Measurements from ENCODE around the gene BMPR1A.
"Not testable (repeated sequence)": the region's sequence is repeated elsewhere in the genome, so short reads cannot be mapped to it uniquely, and the experiment has no call there.

BMPR1A gene

GRCh38 chr10:86943316-86944030, 187.1 kb downstream of the BMPR1A start:
- DNase-seq: no peak

DNA sequence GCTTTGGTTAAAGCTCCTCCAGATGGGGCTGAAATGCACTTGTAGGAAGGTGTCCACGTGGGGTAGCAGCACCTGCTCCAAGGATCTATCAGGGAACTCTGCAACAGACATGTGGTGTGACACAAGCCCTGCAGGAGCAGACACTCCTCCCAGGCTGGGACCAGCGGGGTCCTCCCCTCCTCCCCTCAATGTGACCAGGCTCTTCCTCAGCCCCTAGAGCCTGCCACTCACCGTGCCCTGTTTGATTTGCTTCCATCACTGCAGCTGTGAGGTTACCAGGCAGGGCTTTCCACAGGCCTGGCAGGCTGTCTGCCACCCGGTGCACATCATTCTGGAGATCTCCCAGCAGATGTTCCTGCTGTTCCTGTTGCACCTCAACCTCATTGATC, 187.6 kb downstream of the BMPR1A start:
- no peak for DNase-seq

GRCh38 chr10:86944471-86944870, 188.1 kb downstream of the BMPR1A start:
- no peak for DNase-seq

DNA sequence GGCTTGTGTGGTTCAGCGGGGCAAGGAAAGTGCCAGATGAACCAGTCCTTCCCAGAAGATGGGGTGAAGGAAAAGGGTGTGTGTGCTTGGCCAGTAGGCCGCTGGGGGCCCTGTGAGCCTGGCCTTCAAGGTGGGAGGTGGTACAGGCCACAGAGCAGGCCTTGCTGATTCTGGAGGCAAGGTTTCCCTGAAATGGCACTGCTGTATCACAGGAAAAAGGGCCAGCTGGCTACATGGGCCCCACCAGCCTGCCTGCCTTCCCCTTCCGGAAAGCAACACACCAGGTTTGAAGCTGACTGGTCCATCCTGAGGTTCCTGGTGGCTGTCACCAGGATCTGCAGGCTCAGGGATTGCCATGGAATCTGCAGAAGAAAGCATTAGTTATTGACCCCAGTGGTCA, 188.5 kb downstream of the BMPR1A start:
- DNase-seq: no peak

DNA sequence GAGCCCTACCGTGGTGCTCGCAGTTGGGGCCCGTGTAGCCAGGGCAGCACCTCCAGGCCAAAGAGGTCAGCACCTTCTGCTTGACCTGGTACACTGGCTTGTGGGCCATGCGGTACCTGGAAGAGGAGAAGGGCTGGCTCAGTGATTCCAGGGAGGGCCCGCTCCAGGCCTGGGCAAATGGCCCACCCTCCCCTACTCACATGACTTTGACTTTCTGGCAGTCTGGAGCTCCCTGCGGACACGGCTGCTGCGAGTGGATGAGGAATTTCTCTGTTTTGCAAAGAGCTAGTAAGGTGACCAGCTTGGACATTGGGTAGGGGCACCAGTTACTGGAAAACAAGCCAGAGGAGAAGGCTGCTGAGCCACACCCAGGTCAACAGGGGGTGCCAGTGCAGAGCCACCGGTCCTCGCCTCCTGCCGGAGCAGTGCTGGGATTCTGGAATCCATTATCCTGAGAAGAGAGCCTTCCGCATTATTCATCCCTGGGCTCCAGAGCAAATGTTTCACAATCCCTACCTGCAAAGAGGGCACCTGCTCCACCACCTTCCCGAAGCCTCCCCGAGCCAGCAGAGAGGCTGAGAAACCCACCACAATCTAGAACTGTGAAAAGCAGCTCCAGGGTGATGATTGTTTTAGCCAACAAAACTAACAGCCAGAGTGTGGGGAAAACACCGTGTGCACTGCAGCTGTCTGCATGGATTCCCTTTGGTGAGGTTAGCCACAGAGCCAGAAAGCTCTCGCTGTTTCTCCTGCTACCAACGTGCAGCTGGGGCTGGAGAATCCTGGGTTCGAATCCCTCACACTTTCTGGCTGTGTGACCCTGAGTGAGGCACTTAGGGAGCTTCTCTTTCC, 189.2 kb downstream of the BMPR1A start:
- DNase-seq: no peak

- no peak for DNase-seq
These were observed 190.1 kb downstream of the BMPR1A start for GRCh38 chr10:86946213-86947155.

- not testable (repeated sequence) for DNase-seq
These were observed 191.4 kb downstream of the BMPR1A start for GRCh38 chr10:86947806-86948205.

GRCh38 chr10:86950349-86950748, 193.9 kb downstream of the BMPR1A start:
- DNase-seq: no peak

GRCh38 chr10:86951184-86951761, 194.9 kb downstream of the BMPR1A start:
- no peak for DNase-seq

DNA sequence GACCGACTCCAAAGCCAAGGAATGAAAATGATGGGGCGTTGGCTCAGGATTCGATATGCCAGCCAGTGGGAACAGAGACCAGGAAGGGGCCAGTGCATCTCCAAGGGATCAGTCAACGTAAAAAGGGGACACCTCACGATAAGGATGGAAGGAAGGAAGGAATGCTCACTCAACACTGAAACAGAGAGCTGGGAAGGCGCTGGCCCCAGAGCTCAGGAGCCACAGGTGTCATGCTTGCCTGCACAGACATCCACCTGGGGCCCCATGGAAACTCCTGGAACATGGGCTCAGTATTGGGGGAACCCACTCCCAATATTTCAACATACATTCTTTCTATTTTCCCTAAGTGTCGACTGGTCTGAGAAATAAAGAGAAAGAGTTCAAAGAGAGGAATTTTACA, 195.7 kb downstream of the BMPR1A start:
- DNase-seq: no peak

GRCh38 chr10:86952697-86953096, 196.3 kb downstream of the BMPR1A start:
- not testable (repeated sequence) for DNase-seq

DNA sequence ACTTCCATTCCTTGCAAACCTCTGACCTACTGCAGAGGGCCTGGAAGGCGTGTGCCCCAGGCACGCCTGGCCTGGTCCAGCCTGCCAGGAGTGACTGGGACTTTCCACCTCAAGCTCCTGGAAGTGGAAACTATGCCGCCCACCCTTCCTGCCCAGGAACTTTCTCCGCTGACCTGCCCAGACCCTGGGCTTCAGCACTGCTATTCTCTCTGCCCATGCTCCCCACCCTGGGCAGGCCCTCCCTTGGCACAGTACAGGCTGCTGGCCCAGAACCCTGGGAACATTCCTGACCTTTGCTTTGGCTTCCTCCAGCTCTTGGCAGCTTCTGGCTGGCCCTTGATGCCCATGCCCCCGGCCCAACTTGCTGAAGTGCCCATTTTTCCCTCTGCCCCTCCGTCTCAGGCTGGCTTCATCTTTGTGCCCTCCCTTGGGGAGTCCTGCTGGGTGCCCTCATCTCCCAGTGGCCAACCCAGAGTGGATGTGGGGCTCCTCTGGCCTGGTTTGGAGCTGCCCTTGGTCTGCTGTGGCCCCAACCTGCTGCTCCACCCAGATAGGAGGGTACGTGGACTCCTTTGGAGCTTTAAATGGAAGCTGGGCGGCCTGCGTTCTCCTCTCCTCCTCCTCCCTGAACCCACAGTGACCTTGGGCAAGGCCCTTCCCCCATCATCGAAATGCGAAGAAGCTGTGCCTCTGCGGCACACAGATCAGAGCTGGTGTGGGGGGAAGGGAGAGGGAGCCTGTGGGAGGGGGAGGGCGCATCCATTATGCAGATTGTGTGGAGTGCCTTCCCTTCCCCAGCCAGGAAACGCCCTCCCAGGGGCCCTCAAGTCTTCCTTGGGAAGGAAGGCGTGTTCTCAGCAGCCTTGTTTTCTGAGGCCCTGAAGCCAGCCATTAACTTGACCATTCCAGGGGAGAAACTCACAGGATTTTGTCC, 197.6 kb downstream of the BMPR1A start:
- DNase-seq: no peak

GRCh38 chr10:86954681-86955500, 198.5 kb downstream of the BMPR1A start:
- DNase-seq: no peak

- DNase-seq: no peak
These were observed 199.2 kb downstream of the BMPR1A start for GRCh38 chr10:86955501-86956194.

DNA sequence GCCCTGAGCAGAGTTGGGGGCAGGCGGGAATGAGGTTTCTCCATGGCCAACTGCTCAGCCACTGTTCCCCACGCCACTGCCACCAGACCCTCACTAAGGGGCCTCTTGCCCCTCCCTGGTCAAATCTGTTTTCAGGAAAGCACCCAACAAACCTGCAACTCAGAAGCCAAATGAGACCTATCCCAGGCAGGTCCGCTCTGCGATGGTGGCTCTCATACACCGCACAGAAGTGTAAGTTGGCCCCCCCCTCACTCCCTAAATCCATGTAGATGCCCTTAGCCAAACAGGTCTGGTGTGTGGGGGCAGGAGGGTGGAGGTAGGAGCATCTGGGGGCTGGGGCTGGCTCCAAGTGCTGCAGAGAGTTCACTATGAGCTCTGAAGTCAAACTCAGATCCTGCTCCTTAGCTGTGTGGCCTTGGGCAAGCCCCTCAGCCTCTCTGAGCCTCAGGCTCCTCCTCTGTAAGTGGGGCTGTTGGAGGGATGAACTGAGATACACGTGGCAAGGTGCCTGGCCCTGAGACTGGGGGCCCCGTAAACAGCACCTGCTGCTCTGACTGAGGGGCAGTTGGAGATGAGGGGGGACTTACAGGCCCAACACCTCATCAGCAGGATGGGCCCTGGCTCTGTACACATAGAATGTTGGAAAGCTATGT, 199.9 kb downstream of the BMPR1A start:
- no peak for DNase-seq

- DNase-seq: no peak
These were observed 200.5 kb downstream of the BMPR1A start for GRCh38 chr10:86956848-86957448.

DNA sequence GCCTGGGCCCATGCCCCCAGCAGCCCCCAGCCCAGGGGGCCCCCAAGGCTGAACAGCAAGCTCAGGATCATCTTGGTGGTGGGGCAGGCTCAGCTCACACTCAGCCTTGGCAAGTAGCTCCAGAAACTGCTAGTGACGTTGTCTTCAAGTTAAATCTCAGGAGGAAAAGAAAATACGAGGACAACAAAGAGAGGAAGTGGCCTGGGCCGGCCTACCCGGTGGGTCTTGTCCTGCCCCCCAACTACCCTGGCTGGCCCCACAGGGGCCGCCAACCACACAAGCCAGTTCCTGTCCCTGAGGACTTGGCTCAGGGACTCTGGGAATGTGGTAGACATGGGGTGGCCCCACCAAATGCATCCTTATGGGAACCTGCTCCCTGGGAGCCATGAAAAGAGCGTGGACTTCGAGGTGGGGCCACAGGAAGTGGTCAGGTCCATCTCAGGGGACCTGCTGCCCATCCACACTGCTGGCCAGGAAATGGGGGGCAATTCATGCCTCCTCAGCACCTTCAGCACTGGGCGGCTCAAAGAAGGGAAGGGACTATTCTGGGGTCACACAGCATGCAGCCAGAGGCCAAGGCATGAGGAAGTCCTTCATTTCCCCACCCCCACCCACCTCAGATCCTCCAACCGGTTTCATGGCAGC, 201.2 kb downstream of the BMPR1A start, which contains the start of gene MMRN2:
Gene MMRN2 (minus strand): TSS at position 145 of the 645 bp plus-strand sequence. CDS start 74 bp downstream, at position 71.
- no peak for DNase-seq
